ENCODE measurements around the gene CXCL17. TPM values are rescaled to one million over a fixed set of nuclear protein-coding genes. Genes with fewer than 3 reads are reported as not detected.

The CXCL17 gene
- total RNA-seq, 2 donors from 2014 or later = not detected

GRCh38 chr19:42411581-42412178 lies 31.1 kb downstream of the CXCL17 start:
- no peak for DNase-seq (ENCODE audit: low spot score)
- Histone ChIP-seq H3K4me1 (peaks cover 0 to 18% of the 10 kb centered on the region in 2 donors), H3K4me3 (no peak overlapping the region), H3K27me3 (no peaks in the 10 kb centered on the region), H3K36me3 (no peaks in the 10 kb centered on the region), H3K9me3 (no peaks in the 10 kb centered on the region), H3K27ac (no peak overlapping the region)
- TF ChIP-seq CTCF (IDR thresholded peaks at IDR 0.05) = no peak

GRCh38 chr19:42410371-42410770 lies 32.4 kb downstream of the CXCL17 start:
- Histone ChIP-seq H3K36me3 (no peaks in the 10 kb centered on the region), H3K4me1 (peaks cover 0 to 18% of the 10 kb centered on the region in 2 donors), H3K27me3 (no peaks in the 10 kb centered on the region), H3K4me3 (no peak overlapping the region), H3K9me3 (no peaks in the 10 kb centered on the region), H3K27ac (no peak overlapping the region)
- TF ChIP-seq CTCF (IDR thresholded peaks at IDR 0.05) = no peak
- no peak for DNase-seq (ENCODE audit: low spot score)

GRCh38 chr19:42409477-42409876 lies 33.3 kb downstream of the CXCL17 start:
- DNase-seq (ENCODE audit: low spot score) = no peak
- H3K4me3 ChIP-seq = no peak overlapping the region
- no peak for TF ChIP-seq CTCF (IDR thresholded peaks at IDR 0.05)
- peak overlapping the region in 1 of 2 donors; percentile 2 for H3K27ac ChIP-seq
- no peaks in the 10 kb centered on the region for H3K36me3 ChIP-seq
- no peaks in the 10 kb centered on the region for H3K9me3 ChIP-seq
- H3K4me1 ChIP-seq = peaks cover 0 to 18% of the 10 kb centered on the region in 2 donors
- no peaks in the 10 kb centered on the region for H3K27me3 ChIP-seq

- peaks cover 0 to 18% of the 10 kb centered on the region in 2 donors for H3K4me1 ChIP-seq
- DNase-seq (ENCODE audit: low spot score) = no peak
- no peaks in the 10 kb centered on the region for H3K9me3 ChIP-seq
- TF ChIP-seq CTCF (IDR thresholded peaks at IDR 0.05) = no peak
- H3K4me3 ChIP-seq = no peak overlapping the region
- no peaks in the 10 kb centered on the region for H3K27me3 ChIP-seq
- H3K36me3 ChIP-seq = no peaks in the 10 kb centered on the region
- H3K27ac ChIP-seq = no peak overlapping the region
Measured at GRCh38 chr19:42407816-42408175, 35.0 kb downstream of the CXCL17 start.

- H3K4me1 ChIP-seq = peaks cover 0 to 21% of the 10 kb centered on the region in 2 donors
- no peaks in the 10 kb centered on the region for H3K9me3 ChIP-seq
- no peaks in the 10 kb centered on the region for H3K27me3 ChIP-seq
- no peak overlapping the region for H3K27ac ChIP-seq
- DNase-seq (ENCODE audit: low spot score) = no peak
- no peak overlapping the region for H3K4me3 ChIP-seq
- TF ChIP-seq CTCF (IDR thresholded peaks at IDR 0.05) = no peak
- H3K36me3 ChIP-seq = no peaks in the 10 kb centered on the region
Measured at GRCh38 chr19:42407085-42407815, 35.5 kb downstream of the CXCL17 start.
